HepG2 (cell line): ENCODE measurements around the gene STAP2. TPM values are rescaled to one million over a fixed set of nuclear protein-coding genes. Genes with fewer than 3 reads are reported as not detected.
A peak's percentile ranks its signal among the peaks of the same experiment; 100 is the strongest.

Source experiments
- BCLAF1 ChIP-seq: fragments of 450-650 bp; IDR thresholded peaks from 2 replicates; pipeline ENCODE4 v1.6.1; 2017; ENCODE audit warnings: mild to moderate bottlenecking
- FOXA3 ChIP-seq: IDR thresholded peaks from 2 replicates; pipeline ENCODE4 v1.6.1; 2016; ENCODE audit warnings: missing genetic modification reagents, missing compliant biosample characterization
- FOXO1 ChIP-seq: sonication (generic); formaldehyde crosslinking; IDR thresholded peaks from 2 replicates; pipeline ENCODE4 v1.4.0; 2020; ENCODE audit warnings: missing genetic modification reagents
- GABPB1 ChIP-seq: IDR thresholded peaks from 2 replicates; pipeline ENCODE4 v1.6.1; 2016; ENCODE audit warnings: mild to moderate bottlenecking, missing genetic modification reagents, moderate library complexity, missing compliant biosample characterization
- GZF1 ChIP-seq: sonication (generic); formaldehyde crosslinking; IDR thresholded peaks from 2 replicates; pipeline ENCODE4 v1.5.1; 2020; ENCODE audit warnings: mild to moderate bottlenecking, missing genetic modification reagents
- HDAC1 ChIP-seq: sonication (generic); formaldehyde crosslinking; IDR thresholded peaks from 2 replicates; pipeline ENCODE4 v1.5.1; 2020; ENCODE audit warnings: mild to moderate bottlenecking, missing genetic modification reagents
- JARID2 ChIP-seq: sonication (generic); formaldehyde crosslinking; IDR thresholded peaks from 2 replicates; pipeline ENCODE4 v1.8.1; 2023; ENCODE audit warnings: missing genetic modification reagents, inconsistent platforms; ENCODE audit not compliant: insufficient replicate concordance
- MIER2 ChIP-seq: IDR thresholded peaks from 2 replicates; pipeline ENCODE4 v1.6.1; 2016; ENCODE audit warnings: missing biosample characterization, missing genetic modification reagents
- NFRKB ChIP-seq: fragments of 450-650 bp; IDR thresholded peaks from 2 replicates; pipeline ENCODE4 v1.6.1; 2017
- SP2 ChIP-seq: sonication (generic); formaldehyde crosslinking; IDR thresholded peaks from 2 replicates; pipeline ENCODE4 v1.5.1; 2020; ENCODE audit warnings: mild to moderate bottlenecking, missing genetic modification reagents
- TOE1 ChIP-seq: sonication (generic); formaldehyde crosslinking; IDR thresholded peaks from 2 replicates; pipeline ENCODE4 v1.4.0; 2020; ENCODE audit warnings: mild to moderate bottlenecking, missing genetic modification reagents
- TRIM24 ChIP-seq: sonication (generic); formaldehyde crosslinking; IDR thresholded peaks from 2 replicates; pipeline ENCODE4 v1.8.0; 2022; ENCODE audit warnings: mild to moderate bottlenecking, missing genetic modification reagents
- ZNF30 ChIP-seq: sonication (generic); formaldehyde crosslinking; IDR thresholded peaks from 2 replicates; pipeline ENCODE4 v1.5.0; 2020; ENCODE audit warnings: mild to moderate bottlenecking, missing genetic modification reagents
- ZNF501 ChIP-seq: sonication (generic); formaldehyde crosslinking; IDR thresholded peaks from 2 replicates; pipeline ENCODE4 v1.5.1; 2020; ENCODE audit warnings: mild to moderate bottlenecking, moderate library complexity, missing genetic modification reagents
- ZNF564 ChIP-seq: sonication (generic); formaldehyde crosslinking; IDR thresholded peaks from 2 replicates; pipeline ENCODE4 v1.8.1; 2023; ENCODE audit warnings: mild to moderate bottlenecking, missing genetic modification reagents
- ZNF572 ChIP-seq: sonication (generic); formaldehyde crosslinking; IDR thresholded peaks from 2 replicates; pipeline ENCODE4 v1.5.1; 2020; ENCODE audit warnings: mild to moderate bottlenecking, missing genetic modification reagents
- ZNF576 ChIP-seq: sonication (generic); formaldehyde crosslinking; IDR thresholded peaks from 2 replicates; pipeline ENCODE4 v1.4.0; 2020; ENCODE audit warnings: mild to moderate bottlenecking, missing genetic modification reagents
- ZNF660 ChIP-seq: sonication (generic); formaldehyde crosslinking; IDR thresholded peaks from 2 replicates; pipeline ENCODE4 v1.5.1; 2020; ENCODE audit warnings: mild to moderate bottlenecking, low read depth, missing genetic modification reagents, borderline replicate concordance
- ZNF703 ChIP-seq: sonication (generic); formaldehyde crosslinking; IDR thresholded peaks from 2 replicates; pipeline ENCODE4 v1.5.1; 2020; ENCODE audit warnings: missing genetic modification reagents, mild to moderate bottlenecking, moderate library complexity, borderline replicate concordance
- ZNF713 ChIP-seq: sonication (generic); formaldehyde crosslinking; IDR thresholded peaks from 2 replicates; pipeline ENCODE4 v1.4.0; 2020; ENCODE audit warnings: mild to moderate bottlenecking, missing genetic modification reagents
- ZNF768 ChIP-seq: sonication (generic); formaldehyde crosslinking; IDR thresholded peaks from 2 replicates; pipeline ENCODE4 v1.4.0; 2020; ENCODE audit warnings: missing genetic modification reagents
- polyA plus RNA-seq, 8 experiments: library from polyadenylated mRNA; depleted of rRNA in 3 of 8; stranded (reverse) in 7 of 8; unstranded in 1 of 8; fragments of >200 nt; fragmentation: Illumina TruSeq in 4 of 8; extraction: Trizol in 4 of 8; gene quantifications; 2 replicates each; pipeline versions ENCODE4 v1.2.1 to v1.2.3, GENCODE V29; 2011 to 2016; ENCODE audit warnings: low read depth in 4 of 8, missing spikeins in 1 of 8, mixed read lengths in 1 of 8; ENCODE audit not compliant: insufficient read depth in 1 of 8
- total RNA-seq, 5 experiments: library from RNA; depleted of rRNA; stranded (reverse); fragments of >200 nt; fragmentation: Illumina TruSeq; extraction: Trizol; gene quantifications; 2 replicates each; pipeline ENCODE4 v1.2.3, GENCODE V29; 2016; ENCODE audit warnings: low read depth in 1 of 5
- TF ChIP-seq, protein P1 (sequence below): sonication (generic); formaldehyde crosslinking; conservative IDR thresholded peaks from 2 replicates; pipeline ENCODE4 v1.4.0; 2020; ENCODE audit warnings: missing genetic modification reagents
- TF ChIP-seq, protein P2 (sequence below): IDR thresholded peaks from 2 replicates; pipeline ENCODE4 v1.6.1; 2016; ENCODE audit warnings: missing compliant biosample characterization, missing genetic modification reagents, borderline replicate concordance
- TF ChIP-seq, protein P3 (sequence below): IDR thresholded peaks from 2 replicates; pipeline ENCODE4 v1.6.1; 2016; ENCODE audit warnings: low read depth, control low read depth

Gene STAP2
- total and polyA plus RNA-seq, 2 of the 13 experiments (the other 11 are each of a cell fraction or from before 2014, with no cell fraction given) = 39.0 to 43.7 TPM

GRCh38 chr19:4342615-4343369, 4.2 kb upstream of the STAP2 start (continued):
- TF ChIP-seq ZNF30 (CRISPR knock-in tag) (no peak), JARID2 (CRISPR knock-in tag) (no peak), MIER2 (CRISPR knock-in tag) (no peak), HDAC1 (CRISPR knock-in tag) (peak; percentile 79), BCLAF1 (no peak), ZNF572 (CRISPR knock-in tag) (no peak), SP2 (CRISPR knock-in tag) (peak; percentile 79), ZNF501 (CRISPR knock-in tag) (peak; percentile 67; the same call in 1 of the 2 replicates), GZF1 (CRISPR knock-in tag) (no peak), TOE1 (CRISPR knock-in tag) (no peak), ZNF713 (CRISPR knock-in tag) (no peak), ZNF768 (no peak), ZNF576 (no peak; the same call in 1 of the 2 replicates), FOXA3 (CRISPR knock-in tag) (peak; percentile 24; the same call in 1 of the 2 replicates), FOXO1 (CRISPR knock-in tag) (peak; percentile 53), ZNF660 (no peak), GABPB1 (CRISPR knock-in tag) (peak; percentile 54; the same call in 1 of the 2 replicates), ZNF564 (CRISPR knock-in tag) (no peak), ZNF703 (no peak), NFRKB (no peak), TRIM24 (no peak)
- TF ChIP-seq, protein P1, sequence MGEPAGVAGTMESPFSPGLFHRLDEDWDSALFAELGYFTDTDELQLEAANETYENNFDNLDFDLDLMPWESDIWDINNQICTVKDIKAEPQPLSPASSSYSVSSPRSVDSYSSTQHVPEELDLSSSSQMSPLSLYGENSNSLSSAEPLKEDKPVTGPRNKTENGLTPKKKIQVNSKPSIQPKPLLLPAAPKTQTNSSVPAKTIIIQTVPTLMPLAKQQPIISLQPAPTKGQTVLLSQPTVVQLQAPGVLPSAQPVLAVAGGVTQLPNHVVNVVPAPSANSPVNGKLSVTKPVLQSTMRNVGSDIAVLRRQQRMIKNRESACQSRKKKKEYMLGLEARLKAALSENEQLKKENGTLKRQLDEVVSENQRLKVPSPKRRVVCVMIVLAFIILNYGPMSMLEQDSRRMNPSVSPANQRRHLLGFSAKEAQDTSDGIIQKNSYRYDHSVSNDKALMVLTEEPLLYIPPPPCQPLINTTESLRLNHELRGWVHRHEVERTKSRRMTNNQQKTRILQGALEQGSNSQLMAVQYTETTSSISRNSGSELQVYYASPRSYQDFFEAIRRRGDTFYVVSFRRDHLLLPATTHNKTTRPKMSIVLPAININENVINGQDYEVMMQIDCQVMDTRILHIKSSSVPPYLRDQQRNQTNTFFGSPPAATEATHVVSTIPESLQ (CRISPR knock-in tag) = no peak
- TF ChIP-seq, protein P2, sequence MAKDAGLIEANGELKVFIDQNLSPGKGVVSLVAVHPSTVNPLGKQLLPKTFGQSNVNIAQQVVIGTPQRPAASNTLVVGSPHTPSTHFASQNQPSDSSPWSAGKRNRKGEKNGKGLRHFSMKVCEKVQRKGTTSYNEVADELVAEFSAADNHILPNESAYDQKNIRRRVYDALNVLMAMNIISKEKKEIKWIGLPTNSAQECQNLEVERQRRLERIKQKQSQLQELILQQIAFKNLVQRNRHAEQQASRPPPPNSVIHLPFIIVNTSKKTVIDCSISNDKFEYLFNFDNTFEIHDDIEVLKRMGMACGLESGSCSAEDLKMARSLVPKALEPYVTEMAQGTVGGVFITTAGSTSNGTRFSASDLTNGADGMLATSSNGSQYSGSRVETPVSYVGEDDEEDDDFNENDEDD (CRISPR knock-in tag) = no peak; the same call in 1 of the 2 replicates
- TF ChIP-seq, protein P3, sequence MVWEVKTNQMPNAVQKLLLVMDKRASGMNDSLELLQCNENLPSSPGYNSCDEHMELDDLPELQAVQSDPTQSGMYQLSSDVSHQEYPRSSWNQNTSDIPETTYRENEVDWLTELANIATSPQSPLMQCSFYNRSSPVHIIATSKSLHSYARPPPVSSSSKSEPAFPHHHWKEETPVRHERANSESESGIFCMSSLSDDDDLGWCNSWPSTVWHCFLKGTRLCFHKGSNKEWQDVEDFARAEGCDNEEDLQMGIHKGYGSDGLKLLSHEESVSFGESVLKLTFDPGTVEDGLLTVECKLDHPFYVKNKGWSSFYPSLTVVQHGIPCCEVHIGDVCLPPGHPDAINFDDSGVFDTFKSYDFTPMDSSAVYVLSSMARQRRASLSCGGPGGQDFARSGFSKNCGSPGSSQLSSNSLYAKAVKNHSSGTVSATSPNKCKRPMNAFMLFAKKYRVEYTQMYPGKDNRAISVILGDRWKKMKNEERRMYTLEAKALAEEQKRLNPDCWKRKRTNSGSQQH (CRISPR knock-in tag) = 0 out of 2 replicates have a peak, but pooled peaks have one; percentile 71
